HCT116 (cell line): ENCODE measurements around the gene NAMPT. TPM values are rescaled to one million over a fixed set of nuclear protein-coding genes. Genes with fewer than 3 reads are reported as not detected.

Source experiments
- ATAC-seq: fragments of 200-7000 bp; cut with Tn5 transposase; 2 replicates; pipeline ENCODE4 v1.9.1; 2020; ENCODE audit warnings: mild to moderate bottlenecking, moderate library complexity
- BruUV-seq: library from RNA; stranded (reverse); fragments of 400-500 nt; replicated peaks from 2 replicates; lab custom pipeline; 2021; lab: Mats Ljungman, UMichigan
- CTCF ChIA-PET: fragments of 300-600 bp; sonication (Branson Sonifier 250); formaldehyde crosslinking; loops from one replicate; lab custom pipeline; 2021; ENCODE audit warnings: antibody characterized with exemption; lab: Charles Lee
- POLR2A ChIA-PET: fragments of 300-600, 350-600 bp; sonication (Branson Sonifier 250); formaldehyde crosslinking; loops from one replicate; lab custom pipeline; 2021; ENCODE audit warnings: antibody characterized with exemption; lab: Charles Lee
- RAD21 ChIA-PET, 2 experiments: fragments of 300-600 bp; sonication (Branson Sonifier 250); formaldehyde crosslinking; loops; one replicate each; lab custom pipeline; 2023; ENCODE audit warnings: low total read pairs in 2 of 2; ENCODE audit not compliant: uncharacterized antibody in 2 of 2, unreplicated experiment in 2 of 2, low non-redundant PET in 1 of 2; lab: Charles Lee
- DNase-seq: peaks from one replicate; pipeline ENCODE4 v3.0.0-alpha.2; 2010; ENCODE audit warnings: low read depth, low spot score
- H2AFZ ChIP-seq: fragments of 200-600 bp; shearing (Covaris generic), sonication (generic); 2 replicates; pipeline ENCODE4 v1.6.1; 2017; ENCODE audit warnings: low read depth, mixed run types, mixed read lengths, antibody characterized with exemption, low read length; ENCODE audit not compliant: poor library complexity, severe bottlenecking
- H3K27ac ChIP-seq: 2 replicates; pipeline ENCODE4 v1.5.1; 2012; ENCODE audit warnings: low read depth, low read length
- H3K27me3 ChIP-seq: fragments of 200-600 bp; sonication (generic); 2 replicates; pipeline ENCODE4 v1.6.1; 2016; ENCODE audit warnings: mixed run types, low read length, mixed read lengths; ENCODE audit not compliant: insufficient read depth
- H3K36me3 ChIP-seq, 2 experiments: fragments of 200-500 bp in 1 of 2; fragments of 200-600 bp in 1 of 2; sonication (Bioruptor generic) in 1 of 2; sonication (generic) in 1 of 2; 2 replicates each; pipeline versions ENCODE4 v1.5.1 to v1.6.1; 2014 to 2016; ENCODE audit warnings: low read length in 2 of 2, inconsistent platforms in 1 of 2, mixed read lengths in 1 of 2, mixed run types in 1 of 2; ENCODE audit not compliant: insufficient read depth in 2 of 2, control insufficient read depth in 1 of 2
- H3K4me1 ChIP-seq, 2 experiments: fragments of 200-600 bp in 1 of 2; sonication (generic) in 1 of 2; 2 replicates each; pipeline versions ENCODE4 v1.5.1 to v1.6.1; 2012 to 2017; ENCODE audit warnings: low read length in 2 of 2, inconsistent platforms in 1 of 2, mild to moderate bottlenecking in 1 of 2, mixed read lengths in 1 of 2, mixed run types in 1 of 2, moderate library complexity in 1 of 2; ENCODE audit not compliant: insufficient read depth in 2 of 2, control insufficient read depth in 1 of 2
- H3K4me2 ChIP-seq: fragments of 200-600 bp; sonication (generic); 2 replicates; pipeline ENCODE4 v1.6.1; 2017; ENCODE audit warnings: mixed run types, low read length, mixed read lengths
- H3K4me3 ChIP-seq, 2 experiments: fragments of 200-600 bp in 1 of 2; sonication (generic) in 1 of 2; replicated peaks in 1 of 2; 2 replicates each; pipeline ENCODE4 v1.5.1; 2011 to 2016; ENCODE audit warnings: low read length in 2 of 2, control low read depth in 1 of 2, low read depth in 1 of 2, mild to moderate bottlenecking in 1 of 2, mixed read lengths in 1 of 2, mixed run types in 1 of 2
- H3K79me2 ChIP-seq: fragments of 200-600 bp; sonication (generic); 2 replicates; pipeline ENCODE4 v1.6.1; 2017; ENCODE audit warnings: mild to moderate bottlenecking, mixed run types, low read length, moderate library complexity, mixed read lengths; ENCODE audit not compliant: insufficient read depth
- H3K9ac ChIP-seq: fragments of 200-600 bp; sonication (generic); 2 replicates; pipeline ENCODE4 v1.6.1; 2016; ENCODE audit warnings: low read length, mixed read lengths
- H3K9me2 ChIP-seq: fragments of 200-600 bp; sonication (generic), shearing (Covaris generic); 2 replicates; pipeline ENCODE4 v1.6.1; 2017; ENCODE audit warnings: mixed run types, mild to moderate bottlenecking, moderate library complexity; ENCODE audit not compliant: insufficient read depth
- H3K9me3 ChIP-seq, 2 experiments: fragments of 200-500 bp in 1 of 2; fragments of 200-600 bp in 1 of 2; sonication (Bioruptor generic) in 1 of 2; sonication (generic) in 1 of 2; 2 replicates each; pipeline ENCODE4 v1.6.1; 2014 to 2017; ENCODE audit warnings: low read length in 2 of 2, mixed read lengths in 2 of 2, inconsistent platforms in 1 of 2, low read depth in 1 of 2, mild to moderate bottlenecking in 1 of 2, mixed run types in 1 of 2, moderate library complexity in 1 of 2; ENCODE audit not compliant: control insufficient read depth in 1 of 2, insufficient read depth in 1 of 2
- H4K20me1 ChIP-seq: fragments of 200-600 bp; sonication (generic), shearing (Covaris generic); 2 replicates; pipeline ENCODE4 v1.6.1; 2017; ENCODE audit warnings: mixed run types, mild to moderate bottlenecking, moderate library complexity; ENCODE audit not compliant: insufficient read depth
- ATF3 ChIP-seq: IDR thresholded peaks from 2 replicates; pipeline ENCODE4 v1.6.1; 2012
- CBX3 ChIP-seq: IDR thresholded peaks from 2 replicates; pipeline ENCODE4 v1.6.1; 2012; ENCODE audit warnings: low read depth
- CEBPB ChIP-seq: IDR thresholded peaks from 2 replicates; pipeline ENCODE4 v1.6.1; 2012; ENCODE audit warnings: low read depth
- CTCF ChIP-seq, 3 experiments: fragments of 200-600 bp in 1 of 3; sonication (generic) in 1 of 3; IDR thresholded peaks in 2 of 3; conservative IDR thresholded peaks in 1 of 3; 2 replicates each; pipeline ENCODE4 v1.5.1; 2012 to 2017; ENCODE audit warnings: low read depth in 2 of 3, low read length in 2 of 3, antibody characterized with exemption in 1 of 3, borderline replicate concordance in 1 of 3, control low read depth in 1 of 3, mild to moderate bottlenecking in 1 of 3, mixed read lengths in 1 of 3, mixed run types in 1 of 3, moderate library complexity in 1 of 3; ENCODE audit not compliant: insufficient read depth in 1 of 3
- EGR1 ChIP-seq: IDR thresholded peaks from 2 replicates; pipeline ENCODE4 v1.6.1; 2012; ENCODE audit warnings: low read depth
- ELF1 ChIP-seq: IDR thresholded peaks from 2 replicates; pipeline ENCODE4 v1.6.1; 2012; ENCODE audit warnings: low read depth, borderline replicate concordance
- JUND ChIP-seq: IDR thresholded peaks from 2 replicates; pipeline ENCODE4 v1.6.1; 2012
- POLR2A ChIP-seq: IDR thresholded peaks from 2 replicates; pipeline ENCODE4 v1.7.0; 2011; ENCODE audit warnings: borderline replicate concordance; ENCODE audit not compliant: insufficient read depth, insufficient read length; ENCODE audit errors: extremely low read depth
- POLR2AphosphoS5 ChIP-seq: IDR thresholded peaks from 2 replicates; pipeline ENCODE4 v1.6.1; 2011; ENCODE audit warnings: mild to moderate bottlenecking, low read depth, low read length, moderate library complexity
- RAD21 ChIP-seq: IDR thresholded peaks from 2 replicates; pipeline ENCODE4 v1.6.1; 2012; ENCODE audit warnings: low read depth, mild to moderate bottlenecking
- REST ChIP-seq: IDR thresholded peaks from 2 replicates; pipeline ENCODE4 v1.6.1; 2012; ENCODE audit warnings: low read depth
- SIN3A ChIP-seq: IDR thresholded peaks from 2 replicates; pipeline ENCODE4 v1.6.1; 2012; ENCODE audit warnings: low read depth
- SP1 ChIP-seq: IDR thresholded peaks from 2 replicates; pipeline ENCODE4 v1.6.1; 2012; ENCODE audit warnings: low read depth
- SRF ChIP-seq: IDR thresholded peaks from 2 replicates; pipeline ENCODE4 v1.6.1; 2012; ENCODE audit warnings: low read depth
- TCF7L2 ChIP-seq: IDR thresholded peaks from 2 replicates; pipeline ENCODE4 v1.7.0; 2011; ENCODE audit warnings: borderline replicate concordance, inconsistent platforms; ENCODE audit not compliant: insufficient read depth, insufficient read length; ENCODE audit errors: extremely low read depth
- YY1 ChIP-seq: IDR thresholded peaks from 2 replicates; pipeline ENCODE4 v1.6.1; 2011; ENCODE audit warnings: low read length, low read depth, moderate library complexity, mild to moderate bottlenecking; ENCODE audit not compliant: insufficient replicate concordance; ENCODE audit errors: extremely low read depth
- intact Hi-C: fragments of 100-400 bp; cut with micrococcal nuclease; formaldehyde crosslinking; loops from 2 replicates; pipeline ENCODE4 v1.10.0; 2022
- total RNA-seq: library from RNA; stranded (reverse); gene quantifications from one replicate; pipeline ENCODE4 v1.2.1, GENCODE V29; 2021; ENCODE audit not compliant: unreplicated experiment

The NAMPT gene
- total RNA-seq, 1 experiment from 2014 or later: 113 TPM

- no TSS peak for BruUV-seq
- CTCF ChIA-PET: no interaction called here
- Histone ChIP-seq H3K36me3 (no peaks in the 10 kb centered on the region), H3K9me2 (no peaks in the 10 kb centered on the region), H3K9me3 (no peaks in the 10 kb centered on the region; a peak in 1 of 4 replicates), H3K27me3 (no peaks in the 10 kb centered on the region), H2AFZ (peak overlapping the region; percentile 93), H3K4me2 (peak overlapping the region; percentile 32), H3K4me3 (no peak overlapping the region), H4K20me1 (no peaks in the 10 kb centered on the region)
- intact Hi-C loops: no loop called here
- no peak for ATAC-seq
- RAD21 ChIA-PET: no interaction called here
- no peak for TF ChIP-seq EGR1
- no peak for TF ChIP-seq SIN3A
- no peak for TF ChIP-seq POLR2A
- no peak for TF ChIP-seq CEBPB
- no peak for TF ChIP-seq TCF7L2
- TF ChIP-seq CTCF (IDR thresholded peaks at IDR 0.05 in 2 of 3, conservative IDR thresholded peaks at IDR 0.05 in 1 of 3; ENCODE audit: borderline replicate concordance in 1 of 3, insufficient read depth in 1 of 3, low read depth in 2 of 3, low read length in 2 of 3): no peak
- no peak for TF ChIP-seq SP1
- TF ChIP-seq RAD21: no peak
- TF ChIP-seq, all 23 proteins: peak for 0
- H3K4me1 ChIP-seq: peaks cover 3 to 12% of the 10 kb centered on the region in 2 experiments; a peak in 3 of 4 replicates
- H3K27ac ChIP-seq: no peak overlapping the region
- no peak for DNase-seq
- H3K9ac ChIP-seq: no peak overlapping the region
- POLR2A ChIA-PET: no interaction called here
- no peaks in the 10 kb centered on the region for H3K79me2 ChIP-seq
These were observed 29.2 kb upstream of the NAMPT start for GRCh38 chr7:106313966-106314365.

GRCh38 chr7:106313456-106313901, 28.7 kb upstream of the NAMPT start:
- POLR2A ChIA-PET: no interaction called here
- intact Hi-C loops: no loop called here
- H3K27ac ChIP-seq: no peak overlapping the region
- TF ChIP-seq CEBPB (no peak), REST (no peak), ELF1 (no peak), YY1 (no peak), SRF (no peak), POLR2AphosphoS5 (no peak), JUND (peak; percentile 42; the same call in 1 of the 2 replicates), POLR2A (no peak), EGR1 (no peak), SIN3A (no peak), CBX3 (peak; percentile 56; the same call in 1 of the 2 replicates), ATF3 (no peak)

More at GRCh38 chr7:106313456-106313901, 28.7 kb upstream of the NAMPT start:
- H3K4me2 ChIP-seq: peak overlapping the region; percentile 32
- BruUV-seq: no TSS peak
- H3K4me3 ChIP-seq: no peak overlapping the region
- H3K4me1 ChIP-seq: peaks cover 3 to 12% of the 10 kb centered on the region in 2 experiments; a peak in 3 of 4 replicates
- H4K20me1 ChIP-seq: no peaks in the 10 kb centered on the region
- H3K9ac ChIP-seq: no peak overlapping the region
- peak overlapping the region; percentile 93 for H2AFZ ChIP-seq
- no peaks in the 10 kb centered on the region for H3K9me2 ChIP-seq
- H3K79me2 ChIP-seq: no peaks in the 10 kb centered on the region
- H3K9me3 ChIP-seq: no peaks in the 10 kb centered on the region; a peak in 1 of 4 replicates
- ChIA-PET RAD21 (no interaction called here), CTCF (no interaction called here)
- H3K36me3 ChIP-seq: no peaks in the 10 kb centered on the region
- no peak for DNase-seq
- ATAC-seq: no peak
- no peaks in the 10 kb centered on the region for H3K27me3 ChIP-seq
